K562 (cell line): Measurements from ENCODE around the gene PPM1L.

Source experiments
- LEF1 ChIP-seq: fragments of 450-650 bp; IDR thresholded peaks from 2 replicates; pipeline ENCODE4 v1.6.1; 2016; ENCODE audit warnings: mild to moderate bottlenecking
- ZNF224 ChIP-seq: sonication (generic); formaldehyde crosslinking; IDR thresholded peaks from 2 replicates; pipeline ENCODE4 v1.8.0; 2022; ENCODE audit warnings: mild to moderate bottlenecking, missing genetic modification reagents
- TF ChIP-seq, protein P1 (sequence below), 2 experiments: IDR thresholded peaks; 2 replicates each; pipeline ENCODE4 v1.6.1; 2011; ENCODE audit warnings: borderline replicate concordance in 1 of 2, control low read depth in 1 of 2, low read depth in 1 of 2, low read length in 1 of 2, mild to moderate bottlenecking in 1 of 2, mixed read lengths in 1 of 2, moderate library complexity in 1 of 2; ENCODE audit not compliant: insufficient read depth in 1 of 2, insufficient read length in 1 of 2, poor library complexity in 1 of 2, severe bottlenecking in 1 of 2; ENCODE audit errors: extremely low read depth in 1 of 2
- TF ChIP-seq, protein P2 (sequence below): fragments of 450-650 bp; formaldehyde crosslinking; IDR thresholded peaks from 2 replicates; pipeline ENCODE4 v1.4.0; 2022; ENCODE audit warnings: mild to moderate bottlenecking, moderate library complexity

DNA sequence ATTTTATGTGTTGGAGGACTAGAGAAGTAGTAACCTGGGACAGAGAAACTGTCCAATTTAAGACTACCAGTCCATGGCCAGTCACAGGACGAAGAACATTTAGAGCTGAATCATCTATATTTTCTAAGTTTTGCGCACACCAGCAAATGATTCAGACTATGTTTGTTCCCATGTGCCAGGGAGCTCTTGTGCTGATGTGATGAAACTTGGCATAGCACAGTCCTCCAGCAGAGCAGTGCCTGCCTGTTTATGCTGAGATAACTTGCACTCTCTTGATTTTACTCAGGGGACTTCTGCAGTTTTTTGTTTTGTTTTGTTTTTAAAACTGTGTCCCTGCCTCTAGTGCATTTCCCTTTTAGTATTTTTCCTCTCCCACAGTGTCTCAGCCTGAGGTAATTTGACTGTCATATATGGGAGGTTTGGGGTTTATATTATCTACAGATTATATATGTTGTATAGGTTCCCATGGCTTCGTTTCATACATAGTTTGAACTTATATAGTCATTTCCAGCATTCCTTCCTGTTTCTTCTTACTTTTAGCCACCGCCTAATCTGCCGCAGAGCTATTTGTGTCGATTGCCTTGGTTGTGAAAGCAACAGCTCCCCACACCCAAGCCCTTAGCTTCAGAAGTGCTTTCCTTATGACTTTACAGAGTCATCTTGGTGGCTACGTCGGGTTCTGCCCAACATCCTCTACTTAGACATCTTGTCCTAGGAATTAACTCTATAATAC is 45.5 kb downstream of the PPM1L start:
- TF ChIP-seq, protein P1, sequence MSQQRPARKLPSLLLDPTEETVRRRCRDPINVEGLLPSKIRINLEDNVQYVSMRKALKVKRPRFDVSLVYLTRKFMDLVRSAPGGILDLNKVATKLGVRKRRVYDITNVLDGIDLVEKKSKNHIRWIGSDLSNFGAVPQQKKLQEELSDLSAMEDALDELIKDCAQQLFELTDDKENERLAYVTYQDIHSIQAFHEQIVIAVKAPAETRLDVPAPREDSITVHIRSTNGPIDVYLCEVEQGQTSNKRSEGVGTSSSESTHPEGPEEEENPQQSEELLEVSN (IDR thresholded peaks at IDR 0.05; ENCODE audit: borderline replicate concordance in 1 of 2, extremely low read depth in 1 of 2, insufficient read depth in 1 of 2, insufficient read length in 1 of 2, low read depth in 1 of 2, low read length in 1 of 2, poor library complexity in 1 of 2, severe bottlenecking in 1 of 2): no peak
- TF ChIP-seq, protein P2, sequence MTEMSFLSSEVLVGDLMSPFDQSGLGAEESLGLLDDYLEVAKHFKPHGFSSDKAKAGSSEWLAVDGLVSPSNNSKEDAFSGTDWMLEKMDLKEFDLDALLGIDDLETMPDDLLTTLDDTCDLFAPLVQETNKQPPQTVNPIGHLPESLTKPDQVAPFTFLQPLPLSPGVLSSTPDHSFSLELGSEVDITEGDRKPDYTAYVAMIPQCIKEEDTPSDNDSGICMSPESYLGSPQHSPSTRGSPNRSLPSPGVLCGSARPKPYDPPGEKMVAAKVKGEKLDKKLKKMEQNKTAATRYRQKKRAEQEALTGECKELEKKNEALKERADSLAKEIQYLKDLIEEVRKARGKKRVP: no peak
- TF ChIP-seq LEF1 (no peak), ZNF224 (no peak)
